Stomach (tissue), 9 donors: ENCODE measurements around the gene RCOR3. TPM values are rescaled to one million over a fixed set of nuclear protein-coding genes. Genes with fewer than 3 reads are reported as not detected.
A peak's percentile ranks its signal among the peaks of the same experiment; 100 is the strongest.
"Not testable (repeated sequence)": the region's sequence is repeated elsewhere in the genome, so short reads cannot be mapped to it uniquely, and the experiment has no call there.

ENCODE experiments used
- DNase-seq, 2 donors: peaks; one replicate each; pipeline versions ENCODE4 v3.0.0 to v3.0.0-alpha.2; 2013 to 2019
- H3K27ac ChIP-seq, 5 donors: fragments of 200-600 bp in 4 of 5; sonication (generic) in 4 of 5; one replicate each; pipeline ENCODE4 v1.5.1; 2013 to 2019; ENCODE audit warnings: mild to moderate bottlenecking in 1 of 5, moderate library complexity in 1 of 5
- H3K27me3 ChIP-seq, 3 donors: fragments of 200-600 bp; sonication (generic); one replicate each; pipeline ENCODE4 v1.5.1; 2017 to 2019; ENCODE audit warnings: mixed run types in 1 of 3
- H3K36me3 ChIP-seq, 4 donors: fragments of 200-600 bp; sonication (generic); 1 replicate in 3 of 4; 2 replicates in 1 of 4; pipeline ENCODE4 v1.5.1; 2016 to 2019
- H3K4me1 ChIP-seq, 4 donors: fragments of 200-600 bp; sonication (generic); one replicate each; pipeline ENCODE4 v1.5.1; 2016 to 2019
- H3K4me3 ChIP-seq, 4 donors: fragments of 200-600 bp; sonication (generic) in 3 of 4; one replicate each; pipeline ENCODE4 v1.5.1; 2016 to 2019; ENCODE audit warnings: mild to moderate bottlenecking in 1 of 4
- H3K9me3 ChIP-seq, 4 donors: fragments of 200-600 bp; sonication (generic); one replicate each; pipeline ENCODE4 v1.5.1; 2016 to 2019
- CTCF ChIP-seq, 7 experiments: fragments of 450-650 bp in 4 of 7; fragments of 200-600 bp in 3 of 7; sonication (generic) in 3 of 7; IDR thresholded peaks; one replicate each; pipeline ENCODE4 v1.5.1; 2016 to 2019; ENCODE audit warnings: antibody characterized with exemption in 7 of 7, control low read depth in 2 of 7, mild to moderate bottlenecking in 1 of 7
- EP300 ChIP-seq: sonication (generic); formaldehyde crosslinking; IDR thresholded peaks from one replicate; pipeline ENCODE4 v1.6.1; 2017; ENCODE audit warnings: antibody characterized with exemption
- POLR2A ChIP-seq, 4 donors: fragments of 450-650 bp; IDR thresholded peaks; one replicate each; pipeline ENCODE4 v1.6.1; 2016; ENCODE audit warnings: antibody characterized with exemption in 4 of 4, control low read depth in 2 of 4, mild to moderate bottlenecking in 1 of 4, moderate library complexity in 1 of 4
- POLR2AphosphoS5 ChIP-seq, 3 donors: sonication (generic); formaldehyde crosslinking; IDR thresholded peaks; one replicate each; pipeline ENCODE4 v1.6.1; 2016; ENCODE audit warnings: antibody characterized with exemption in 3 of 3
- WGBS, 5 donors: extraction: QIAGEN DNeasy Blood & Tissue Kit in 3 of 5; methylation state at CpG; one replicate each; pipeline versions ENCODE4 v1.1.5 to v1.1.7; 2013 to 2018; 5-methylcytosine and 5-hydroxymethylcytosine counted together
- intact Hi-C: fragments of 100-400 bp; cut with DNase I; formaldehyde crosslinking; loops from one replicate; pipeline ENCODE4 v1.15.1; 2023; ENCODE audit warnings: low total_unique reads
- polyA plus RNA-seq, 3 donors: library from polyadenylated mRNA; stranded (reverse); fragments of 200-250 nt; gene quantifications; one replicate each; pipeline ENCODE4 v1.2.3, GENCODE V29; 2013
- total RNA-seq, 5 donors: library from RNA; depleted of rRNA; stranded (reverse); fragments of >200 nt; gene quantifications; one replicate each; pipeline versions ENCODE4 v1.1.0 to v1.2.3, GENCODE V29; 2014 to 2016
- donor health status: healthy with polysubstance abuse.
- donor health status: Bipolar disorder and iron deficiency.
- donor health status: healthy.

RCOR3 gene
- total and polyA plus RNA-seq, 8 donors, result 11.1 to 128 (median 22.0) TPM

- TF ChIP-seq POLR2A (IDR thresholded peaks at IDR 0.05), result no peak
- no peak for TF ChIP-seq EP300
- peak in 2 of 3 donors; percentile 23 to 59 for TF ChIP-seq POLR2AphosphoS5 (IDR thresholded peaks at IDR 0.05)
- TF ChIP-seq CTCF (IDR thresholded peaks at IDR 0.05), result peak in 1 of 7 experiments; percentile 12
Measured at GRCh38 chr1:211258310-211258755, 833 bp upstream of the RCOR3 start.

GRCh38 chr1:211259638-211260126 lies 516 bp downstream of the RCOR3 start:
- Histone ChIP-seq H3K27me3 (no peaks in the 10 kb centered on the region), H3K9me3 (no peaks in the 10 kb centered on the region), H3K4me1 (peaks cover 15 to 41% (median 28%) of the 10 kb centered on the region in 4 donors), H3K4me3 (peak overlapping the region; percentile 64 to 96 (median 92)), H3K27ac (peak overlapping the region; percentile 94 to 100 (median 98)), H3K36me3 (peaks cover 0 to 6% (median 0%) of the 10 kb centered on the region in 4 donors)
- TF ChIP-seq CTCF (IDR thresholded peaks at IDR 0.05), result no peak
- TF ChIP-seq POLR2AphosphoS5 (IDR thresholded peaks at IDR 0.05), result peak in 1 of 3 donors; percentile 1
- DNase-seq, result peak in 1 of 2 donors; percentile 90
- 0 to 1% (median 0%) methylated on average over 8 to 39 of the region's 39 CpGs for WGBS, 5 donors
- intact Hi-C loops, result no loop called here

More at GRCh38 chr1:211258310-211258755, 833 bp upstream of the RCOR3 start:
- peak overlapping the region; percentile 94 to 99 (median 98) for H3K27ac ChIP-seq
- H3K9me3 ChIP-seq, result no peaks in the 10 kb centered on the region
- H3K36me3 ChIP-seq, result peaks cover 0 to under 1% (median 0%) of the 10 kb centered on the region in 4 donors
- H3K4me3 ChIP-seq, result peak overlapping the region; percentile 64 to 96 (median 92)
- peak; percentile 84 to 95 for DNase-seq
- peaks cover 15 to 33% (median 23%) of the 10 kb centered on the region in 4 donors for H3K4me1 ChIP-seq
- intact Hi-C loops, result no loop called here
- no peaks in the 10 kb centered on the region for H3K27me3 ChIP-seq
- 0 to 2% (median 0%) methylated on average over 17 of the region's 17 CpGs for WGBS, 5 donors

GRCh38 chr1:211260141-211261107 lies 1.3 kb downstream of the RCOR3 start:
- Histone ChIP-seq H3K27ac (peak overlapping the region; percentile 93 to 99 (median 97)), H3K4me1 (peaks cover 15 to 45% (median 29%) of the 10 kb centered on the region in 4 donors), H3K9me3 (no peaks in the 10 kb centered on the region), H3K27me3 (no peaks in the 10 kb centered on the region), H3K36me3 (peaks cover 0 to 8% (median 1%) of the 10 kb centered on the region in 4 donors), H3K4me3 (peak overlapping the region; percentile 64 to 96 (median 92))
- intact Hi-C loops, result no loop called here
- TF ChIP-seq POLR2AphosphoS5 (IDR thresholded peaks at IDR 0.05) (peak in 2 of 3 donors; percentile 52 to 72), EP300 (no peak)
- peak; percentile 89 to 91 for DNase-seq
- 0 to 1% (median 0%) methylated on average over 23 to 59 of the region's 59 CpGs for WGBS, 5 donors

GRCh38 chr1:211261229-211261628 lies 2.1 kb downstream of the RCOR3 start:
- TF ChIP-seq EP300, result no peak
- no peak for TF ChIP-seq POLR2AphosphoS5 (IDR thresholded peaks at IDR 0.05)
- no peak for TF ChIP-seq CTCF (IDR thresholded peaks at IDR 0.05)
- TF ChIP-seq POLR2A (IDR thresholded peaks at IDR 0.05), result no peak
- Histone ChIP-seq H3K27me3 (no peaks in the 10 kb centered on the region), H3K27ac (peak overlapping the region in 4 of 5 donors; percentile 94 to 99 (median 98)), H3K4me1 (peaks cover 15 to 53% (median 33%) of the 10 kb centered on the region in 4 donors), H3K36me3 (peaks cover 0 to 12% (median 3%) of the 10 kb centered on the region in 4 donors), H3K4me3 (peak overlapping the region; percentile 64 to 96 (median 92)), H3K9me3 (no peaks in the 10 kb centered on the region)
- 31 to 37% (median 34%) methylated on average over 2 of the region's 2 CpGs for WGBS, 5 donors
- intact Hi-C loops, result no loop called here
- no peak for DNase-seq

GRCh38 chr1:211263022-211263421 lies 3.9 kb downstream of the RCOR3 start:
- Histone ChIP-seq H3K36me3 (peaks cover 0 to 24% (median 16%) of the 10 kb centered on the region in 4 donors), H3K4me1 (peaks cover 7 to 52% (median 26%) of the 10 kb centered on the region in 4 donors)
- H3K9me3 ChIP-seq, H3K27me3 ChIP-seq, intact Hi-C loops, H3K4me3 ChIP-seq, H3K27ac ChIP-seq, DNase-seq: not testable (repeated sequence)
- 93 to 100% (median 96%) methylated on average over 1 to 4 of the region's 5 CpGs for WGBS, 5 donors
